ENCODE results near the gene PLSCR5.

The PLSCR5 gene

GRCh38 chr3:146605106-146605505 lies at the start of gene PLSCR5:
Gene PLSCR5, minus strand, starts transcription at chr3:146605346. Its CDS starts 134 bp downstream, at chr3:146605212.
- no peak for DNase-seq

GRCh38 chr3:146653978-146654377 lies 48.8 kb upstream of the PLSCR5 start:
- no peak for DNase-seq

- DNase-seq, result no peak
These were observed 45.7 kb upstream of the PLSCR5 start for GRCh38 chr3:146650691-146651442.

GRCh38 chr3:146646261-146646660 lies 41.1 kb upstream of the PLSCR5 start:
- no peak for DNase-seq

- DNase-seq, result no peak
These were observed 36.1 kb upstream of the PLSCR5 start for GRCh38 chr3:146640955-146641867.

- DNase-seq, result no peak
These were observed 35.2 kb upstream of the PLSCR5 start for GRCh38 chr3:146640361-146640760.

- no peak for DNase-seq
These were observed 33.6 kb upstream of the PLSCR5 start for GRCh38 chr3:146638718-146639117.

- no peak for DNase-seq
These were observed 32.7 kb upstream of the PLSCR5 start for GRCh38 chr3:146637871-146638270.

- DNase-seq, result no peak
These were observed 31.7 kb upstream of the PLSCR5 start for GRCh38 chr3:146636881-146637280.

- no peak for DNase-seq
These were observed 29.2 kb upstream of the PLSCR5 start for GRCh38 chr3:146634346-146634745.

- no peak for DNase-seq
These were observed 23.5 kb upstream of the PLSCR5 start for GRCh38 chr3:146628671-146629070.

- no peak for DNase-seq
These were observed 21.4 kb upstream of the PLSCR5 start for GRCh38 chr3:146626403-146627122.

GRCh38 chr3:146625186-146625775 lies 20.1 kb upstream of the PLSCR5 start:
- DNase-seq, result no peak

GRCh38 chr3:146621723-146622122 lies 16.6 kb upstream of the PLSCR5 start:
- no peak for DNase-seq

- DNase-seq, result no peak
These were observed 6.9 kb upstream of the PLSCR5 start for GRCh38 chr3:146612015-146612414.

- DNase-seq, result no peak
These were observed 6.0 kb upstream of the PLSCR5 start for GRCh38 chr3:146611096-146611495.

- DNase-seq, result no peak
These were observed 6.6 kb downstream of the PLSCR5 start for GRCh38 chr3:146598535-146598934.

GRCh38 chr3:146594843-146595482 lies 10.2 kb downstream of the PLSCR5 start:
- no peak for DNase-seq

GRCh38 chr3:146593776-146594175 lies 11.4 kb downstream of the PLSCR5 start:
- DNase-seq, result no peak

- DNase-seq, result no peak
These were observed 14.6 kb downstream of the PLSCR5 start for GRCh38 chr3:146590521-146590920.

GRCh38 chr3:146589899-146590508 lies 15.1 kb downstream of the PLSCR5 start:
- DNase-seq, result no peak

- no peak for DNase-seq
These were observed 20.0 kb downstream of the PLSCR5 start for GRCh38 chr3:146585156-146585555.
